Skin of body (tissue), 2 donors: Measurements from ENCODE around the gene SNX32. TPM values are rescaled to one million over a fixed set of nuclear protein-coding genes. Genes with fewer than 3 reads are reported as not detected.

Source experiments
- DNase-seq: peaks from one replicate; lab custom pipeline; 2025; lab: John Stamatoyannopoulos, UW
- total RNA-seq: library from RNA; depleted of rRNA; stranded (reverse); fragments of >200 nt; gene quantifications from one replicate; pipeline ENCODE4 v1.2.3, GENCODE V29; 2014

The SNX32 gene
- total RNA-seq, 1 donor from 2014 or later: 1.4 TPM

DNA sequence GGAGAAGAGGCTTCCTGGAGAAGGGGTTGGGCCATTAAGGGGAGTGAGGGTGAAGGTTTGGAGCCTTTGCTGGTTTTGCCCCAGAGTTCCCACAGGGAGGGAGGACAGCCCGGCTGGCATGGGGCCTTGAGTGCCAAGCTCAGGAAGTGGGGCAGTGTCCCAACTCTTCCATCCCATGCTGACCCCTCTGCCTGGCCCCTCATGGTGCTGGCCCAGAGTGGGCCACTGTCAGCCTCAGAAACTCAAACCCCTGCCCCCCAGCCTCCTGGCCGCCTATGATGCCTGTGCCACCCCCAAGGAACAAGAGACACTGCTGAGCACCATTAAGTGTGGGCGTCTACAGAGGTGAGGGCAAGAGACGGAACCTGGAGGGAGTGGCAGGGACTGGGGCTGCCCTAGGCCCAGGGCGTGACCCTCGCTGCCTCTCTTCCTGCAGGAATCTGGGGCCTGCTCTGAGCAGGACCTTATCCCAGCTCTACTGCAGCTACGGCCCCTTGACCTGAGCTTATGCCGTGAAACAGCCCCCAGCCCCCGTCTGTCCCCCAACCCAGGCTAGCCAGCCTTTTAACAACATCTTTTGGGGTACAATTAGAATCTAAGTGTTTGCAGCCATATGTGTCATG lies 31.9 kb downstream of the SNX32 start:
- no peak for DNase-seq

DNA sequence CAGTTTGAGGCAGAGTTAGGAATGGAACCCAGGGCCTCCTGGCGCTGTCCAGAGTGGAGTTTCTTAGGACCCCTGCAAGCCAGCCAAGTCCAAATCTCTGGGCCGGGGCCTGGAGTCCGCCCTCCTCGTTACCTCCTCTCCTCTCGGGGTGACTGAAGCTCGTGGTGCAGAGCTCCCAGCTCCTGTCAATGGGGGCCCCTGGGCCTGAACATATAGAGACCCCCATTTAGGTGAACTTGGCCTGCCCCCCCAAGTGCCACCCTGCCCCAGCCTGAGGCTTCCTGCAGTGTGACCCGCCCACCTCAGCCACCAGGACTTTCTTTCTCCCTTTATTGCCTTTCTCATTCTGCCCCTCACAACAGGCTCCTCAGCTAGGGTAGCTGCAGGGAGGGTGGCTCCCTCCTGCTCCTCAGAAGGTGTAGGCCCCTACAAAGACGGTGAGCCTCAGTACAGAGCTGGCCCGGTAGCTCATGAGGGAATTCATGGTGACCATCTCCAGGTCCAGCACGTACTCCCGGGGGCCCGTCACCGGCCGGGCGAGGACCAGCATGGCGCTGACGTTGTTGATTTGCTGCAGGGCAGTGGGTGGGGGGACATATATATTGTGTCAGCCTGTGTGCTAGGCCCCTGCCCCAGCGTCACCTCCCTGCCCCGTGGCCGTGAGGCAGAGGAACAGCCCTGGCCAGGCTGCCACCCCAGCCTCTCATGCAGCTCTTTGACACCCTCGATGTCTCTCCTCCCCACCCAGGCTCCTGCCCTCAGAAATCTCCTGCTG lies 32.9 kb downstream of the SNX32 start:
- DNase-seq: no peak

- DNase-seq: no peak
Observed at GRCh38 chr11:65867284-65868071, 33.7 kb downstream of the SNX32 start.

- DNase-seq: no peak
Observed at GRCh38 chr11:65868076-65868667, 34.4 kb downstream of the SNX32 start.

DNA sequence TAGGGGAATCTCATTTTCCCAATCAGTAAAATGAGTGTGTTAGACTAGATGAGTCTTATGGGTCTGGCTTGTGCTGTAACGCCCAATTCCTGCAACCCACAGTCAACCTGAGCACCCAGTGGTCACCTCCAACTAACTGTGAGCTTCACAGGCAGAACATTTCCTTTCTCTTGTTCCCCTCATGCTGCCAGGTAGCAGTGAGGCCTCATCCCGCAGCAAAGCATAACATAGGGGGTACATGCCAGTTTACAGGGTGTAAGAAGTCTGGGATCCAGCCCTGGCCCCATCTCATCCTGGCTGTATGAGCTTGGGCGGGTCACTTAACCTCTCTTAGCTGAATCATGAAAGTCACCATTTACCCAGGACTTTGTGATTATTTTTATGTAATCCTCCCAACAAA lies 35.1 kb downstream of the SNX32 start:
- no peak for DNase-seq

GRCh38 chr11:65869643-65870306 lies 36.0 kb downstream of the SNX32 start:
- DNase-seq: no peak

GRCh38 chr11:65870307-65870658 lies 36.5 kb downstream of the SNX32 start:
- DNase-seq: no peak

- DNase-seq: no peak
Observed at GRCh38 chr11:65870706-65871681, 37.2 kb downstream of the SNX32 start.

DNA sequence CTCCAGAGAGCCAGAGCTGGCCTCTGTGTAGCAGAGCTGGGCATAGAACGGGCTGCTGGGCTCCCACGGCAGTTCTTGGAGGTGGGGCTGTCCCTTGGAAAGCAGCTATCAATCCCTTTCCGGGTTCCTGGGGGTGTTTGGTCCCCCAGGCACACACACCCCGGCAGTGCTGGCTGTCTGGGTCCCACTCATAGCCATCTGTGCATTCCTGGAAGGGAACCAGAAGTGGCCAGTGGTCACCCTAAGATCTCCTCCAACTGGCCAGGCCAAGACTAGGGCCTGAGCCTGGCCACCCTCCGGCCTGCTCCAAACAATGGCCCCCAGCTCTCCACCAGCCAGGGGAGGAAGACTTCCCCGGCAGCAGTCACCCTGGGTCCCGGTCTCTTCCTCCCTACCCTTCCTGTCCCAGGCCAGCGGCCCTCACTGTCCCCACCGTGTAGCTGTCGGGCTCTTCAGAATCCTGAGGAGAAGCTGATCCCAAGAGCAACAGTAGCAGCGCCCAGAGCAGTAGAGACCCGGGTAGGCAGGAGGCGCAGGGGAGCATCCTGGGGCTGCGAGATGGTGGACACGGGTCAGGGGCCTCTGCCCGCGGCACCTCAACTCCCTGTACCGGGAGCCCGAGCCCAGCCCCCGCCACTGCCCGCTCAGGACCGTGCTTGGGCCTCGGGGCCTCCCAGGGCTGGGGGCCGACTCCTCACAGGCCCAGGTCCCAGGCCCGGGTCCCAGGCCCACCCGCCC lies 38.2 kb downstream of the SNX32 start:
- DNase-seq: no peak

DNA sequence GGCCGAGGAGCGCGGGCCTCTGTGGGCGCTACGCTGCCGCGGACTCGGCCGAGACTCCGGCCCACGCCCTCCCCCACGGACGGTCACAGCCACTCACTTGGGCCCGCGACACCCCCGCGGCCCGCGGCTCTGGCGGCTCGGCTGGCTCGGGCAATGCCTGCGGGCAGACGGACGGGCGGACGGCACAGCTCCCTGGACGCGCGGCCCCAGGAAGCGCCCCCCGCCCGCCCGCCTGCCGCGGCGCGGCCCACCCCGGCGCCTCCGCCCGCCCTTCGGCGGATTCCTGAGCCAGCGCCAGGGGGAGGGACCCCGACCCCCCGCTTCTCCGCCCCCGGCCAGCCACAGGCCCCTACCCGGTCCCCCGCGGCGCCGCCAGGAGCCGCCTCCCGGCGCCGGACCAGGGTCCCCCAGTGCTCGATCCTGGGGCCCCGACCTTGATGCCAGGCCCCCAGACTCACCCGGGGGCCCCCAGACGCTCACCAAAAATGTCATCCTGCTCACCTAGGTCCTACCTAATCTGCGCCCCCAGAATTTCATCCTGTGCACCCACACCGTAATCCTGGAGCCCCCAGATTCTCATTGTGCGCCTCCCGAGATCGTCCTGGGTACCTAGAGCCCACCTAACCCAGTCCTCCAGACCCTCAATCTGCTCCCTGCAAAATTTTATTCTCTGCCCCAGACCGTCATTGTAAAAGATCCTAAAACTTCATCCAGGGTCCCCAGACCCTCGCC lies 39.0 kb downstream of the SNX32 start, which contains the start of gene EFEMP2:
EFEMP2 (minus strand) TSS at position 215 of the 732 bp plus-strand sequence. CDS start 446 bp downstream, outside the sequence.
- peak; percentile 65 for DNase-seq

DNA sequence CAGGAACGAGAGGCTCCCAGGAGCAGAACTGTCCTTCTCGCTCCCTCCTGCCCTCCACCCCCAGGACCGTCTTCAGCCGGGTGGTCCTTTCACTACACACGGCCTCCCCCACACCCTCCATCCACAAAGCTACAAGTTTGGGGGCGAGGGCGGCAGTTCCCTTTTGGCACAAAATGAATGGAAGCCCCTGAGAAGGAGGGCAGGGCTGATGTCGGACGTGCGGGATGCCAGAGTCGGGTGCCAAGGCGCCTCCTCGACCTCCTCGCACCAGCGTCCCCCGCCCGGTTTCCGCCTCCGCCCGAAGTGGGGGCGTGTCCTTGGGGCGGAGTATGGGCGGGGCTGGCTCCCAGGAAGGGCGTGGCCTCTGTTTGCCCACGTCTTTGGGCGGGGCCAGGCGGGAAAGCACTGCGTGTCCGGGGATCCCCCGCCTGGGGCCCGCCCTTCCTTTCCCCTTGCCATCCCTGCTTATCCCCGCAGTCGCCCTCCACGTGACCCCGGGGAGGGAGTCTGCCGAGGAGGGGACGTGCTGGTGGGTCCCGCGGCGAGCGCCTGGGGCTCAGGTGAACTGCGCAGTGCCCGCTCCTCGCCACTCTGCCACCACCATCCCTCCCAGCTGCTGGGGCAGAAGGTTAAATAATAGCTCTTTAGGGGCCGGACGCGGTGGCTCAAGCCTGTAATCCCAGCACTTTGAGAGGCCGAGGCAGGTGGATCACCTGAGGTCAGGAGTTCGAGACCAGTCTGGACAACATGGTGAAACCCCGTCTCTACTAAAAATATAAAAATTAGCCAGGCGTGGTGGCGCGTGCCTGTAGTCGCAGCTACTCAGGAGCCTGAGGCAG lies 39.8 kb downstream of the SNX32 start:
- peak; percentile 89 for DNase-seq

- no peak for DNase-seq
Observed at GRCh38 chr11:65879617-65880016, 45.9 kb downstream of the SNX32 start, which contains the start of gene CTSW. CTSW (plus strand) TSS chr11:65879837; CDS start chr11:65879855, 18 bp downstream.

DNA sequence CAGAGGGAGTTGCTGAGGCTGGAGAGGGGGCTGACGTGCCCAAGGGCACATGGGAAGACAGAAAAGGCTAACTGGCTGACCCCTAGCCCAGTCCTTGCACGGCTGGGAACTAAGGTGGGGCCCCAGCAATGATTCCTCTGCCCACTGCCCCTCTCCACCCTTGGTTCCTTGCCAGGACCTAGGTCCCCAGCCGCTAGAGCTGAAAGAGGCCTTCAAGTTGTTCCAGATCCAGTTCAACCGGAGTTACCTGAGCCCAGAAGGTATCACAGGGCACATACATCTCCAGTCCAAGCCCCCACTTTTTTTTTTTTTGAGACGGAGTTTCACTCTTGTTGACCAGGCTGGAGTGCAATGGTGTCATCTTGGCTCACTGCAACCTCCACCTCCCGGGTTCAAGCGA lies 46.3 kb downstream of the SNX32 start:
- no peak for DNase-seq

DNA sequence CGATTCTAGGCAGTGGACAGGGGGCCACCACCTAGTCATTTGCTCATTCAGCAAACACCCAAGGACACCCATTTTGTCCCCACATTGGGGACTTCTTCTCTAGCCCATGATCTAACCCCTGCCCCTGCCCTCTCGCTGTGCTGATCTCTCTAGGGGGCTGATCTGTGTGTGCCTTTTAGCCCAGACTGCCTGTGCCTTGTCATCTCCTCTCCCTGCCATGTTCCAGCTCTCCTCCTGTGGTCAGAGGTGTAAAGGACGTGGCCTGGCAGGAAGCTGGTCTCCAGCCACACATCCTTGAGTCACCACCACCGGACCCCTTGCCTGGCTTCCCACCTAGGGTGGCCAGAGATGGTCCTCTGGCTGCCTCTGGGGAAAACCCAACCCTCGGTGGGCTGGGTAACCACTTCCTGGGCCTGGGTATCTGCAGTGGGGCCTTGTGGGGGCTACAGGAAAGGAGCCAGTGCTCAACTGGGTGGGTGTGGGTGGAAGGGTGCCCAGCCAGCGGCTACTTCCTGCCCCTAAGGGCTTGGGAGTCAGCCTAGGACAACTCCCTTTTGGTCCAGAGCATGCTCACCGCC lies 47.2 kb downstream of the SNX32 start:
- DNase-seq: no peak

- DNase-seq: no peak
Observed at GRCh38 chr11:65882120-65883057, 48.6 kb downstream of the SNX32 start.
